ENCODE results near the gene TRIML1.

DNA sequence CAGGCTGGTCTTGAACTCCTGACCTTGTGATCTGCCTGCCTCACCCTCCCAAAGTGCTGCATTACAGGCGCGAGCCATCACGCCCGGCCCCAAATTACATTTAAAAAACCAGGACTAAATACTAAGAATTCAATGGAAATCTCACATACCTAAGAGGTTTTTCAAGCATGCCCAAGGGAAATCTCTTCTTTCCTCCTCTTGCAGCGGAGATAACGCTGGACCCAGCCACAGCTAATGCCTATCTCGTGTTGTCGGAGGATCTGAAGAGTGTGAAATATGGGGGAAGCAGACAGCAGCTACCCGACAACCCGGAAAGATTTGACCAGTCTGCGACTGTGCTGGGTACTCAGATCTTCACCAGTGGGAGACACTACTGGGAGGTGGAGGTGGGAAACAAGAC lies 7.4 kb downstream of the TRIML1 start:
- TF ChIP-seq, protein P1, sequence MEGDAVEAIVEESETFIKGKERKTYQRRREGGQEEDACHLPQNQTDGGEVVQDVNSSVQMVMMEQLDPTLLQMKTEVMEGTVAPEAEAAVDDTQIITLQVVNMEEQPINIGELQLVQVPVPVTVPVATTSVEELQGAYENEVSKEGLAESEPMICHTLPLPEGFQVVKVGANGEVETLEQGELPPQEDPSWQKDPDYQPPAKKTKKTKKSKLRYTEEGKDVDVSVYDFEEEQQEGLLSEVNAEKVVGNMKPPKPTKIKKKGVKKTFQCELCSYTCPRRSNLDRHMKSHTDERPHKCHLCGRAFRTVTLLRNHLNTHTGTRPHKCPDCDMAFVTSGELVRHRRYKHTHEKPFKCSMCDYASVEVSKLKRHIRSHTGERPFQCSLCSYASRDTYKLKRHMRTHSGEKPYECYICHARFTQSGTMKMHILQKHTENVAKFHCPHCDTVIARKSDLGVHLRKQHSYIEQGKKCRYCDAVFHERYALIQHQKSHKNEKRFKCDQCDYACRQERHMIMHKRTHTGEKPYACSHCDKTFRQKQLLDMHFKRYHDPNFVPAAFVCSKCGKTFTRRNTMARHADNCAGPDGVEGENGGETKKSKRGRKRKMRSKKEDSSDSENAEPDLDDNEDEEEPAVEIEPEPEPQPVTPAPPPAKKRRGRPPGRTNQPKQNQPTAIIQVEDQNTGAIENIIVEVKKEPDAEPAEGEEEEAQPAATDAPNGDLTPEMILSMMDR (IDR thresholded peaks at IDR 0.05) = no peak
- TF ChIP-seq POLR2A (IDR thresholded peaks at IDR 0.05) = no peak
